NCI-H510A treated with DMSO at 0.1 percent for 48 hours (cell line): ENCODE measurements around the gene SPTLC3.
A peak's percentile ranks its signal among the peaks of the same experiment; 100 is the strongest.

Source experiments
- DNase-seq: peaks from one replicate; lab custom pipeline; 2025; lab: John Stamatoyannopoulos, UW

Gene SPTLC3

GRCh38 chr20:12984863-12985262 is 23.9 kb upstream of the SPTLC3 start:
- DNase-seq: no peak

DNA sequence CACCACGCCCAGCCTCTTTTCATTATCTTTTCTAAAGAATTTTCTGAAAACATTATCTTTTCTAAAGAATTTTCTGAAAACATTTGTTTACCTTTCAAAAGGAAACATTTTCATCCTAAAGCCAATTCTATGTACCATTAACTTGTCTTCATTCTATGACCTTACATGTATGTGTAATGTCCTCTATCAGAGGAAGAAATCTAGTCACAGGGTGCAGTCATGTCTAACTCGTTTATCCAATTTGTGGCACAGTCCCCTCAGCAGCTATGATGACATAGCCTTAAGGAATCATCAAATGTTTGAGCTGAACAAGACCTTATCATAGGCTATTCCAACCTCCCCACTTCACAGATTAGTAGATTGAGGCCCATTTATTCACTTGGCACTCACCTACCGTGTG is 21.5 kb upstream of the SPTLC3 start:
- DNase-seq: no peak

GRCh38 chr20:12989586-12990115 is 19.1 kb upstream of the SPTLC3 start:
- no peak for DNase-seq

GRCh38 chr20:12997128-12997655 is 11.6 kb upstream of the SPTLC3 start:
- no peak for DNase-seq

DNA sequence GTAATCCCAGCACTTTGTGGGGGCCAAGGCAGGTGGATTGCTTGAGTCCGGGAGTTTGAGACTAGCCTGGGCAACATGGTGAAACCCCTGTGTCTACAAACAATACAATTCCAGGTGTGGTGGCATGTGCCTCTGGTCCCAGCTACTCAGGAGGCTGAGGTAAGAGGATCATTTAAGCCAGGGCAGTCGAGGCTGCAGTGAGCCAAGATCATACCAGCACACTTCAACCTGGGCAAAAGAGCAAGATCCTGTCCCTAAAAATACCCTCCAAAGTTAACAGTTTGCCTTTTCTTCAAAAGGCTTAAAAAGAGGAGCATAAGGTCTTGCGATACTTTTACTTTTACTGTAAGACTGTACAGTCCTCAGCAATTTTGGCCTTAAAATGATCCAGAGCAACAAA is 10.7 kb upstream of the SPTLC3 start:
- no peak for DNase-seq

GRCh38 chr20:12999201-12999600 is 9.6 kb upstream of the SPTLC3 start:
- DNase-seq: no peak

- no peak for DNase-seq
Measured at GRCh38 chr20:13002251-13002650, 6.5 kb upstream of the SPTLC3 start.

DNA sequence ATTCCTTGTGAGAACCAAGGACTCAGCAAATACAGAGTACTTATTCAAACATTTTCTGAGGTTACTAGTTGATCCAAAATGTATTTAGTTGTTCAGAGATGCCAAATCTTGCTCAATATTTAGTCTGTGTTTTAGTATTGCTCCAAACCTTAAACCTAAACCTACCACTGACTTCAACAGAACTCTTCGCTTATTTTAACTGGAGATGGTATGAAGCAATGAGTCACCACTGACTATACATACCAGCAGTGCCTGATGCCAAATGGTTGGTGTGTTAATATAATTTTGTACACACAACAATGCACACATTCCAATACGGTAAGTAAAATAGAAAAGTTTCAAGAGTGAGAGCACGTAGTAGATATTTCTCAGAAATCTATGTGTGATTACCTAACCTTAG is 1.9 kb upstream of the SPTLC3 start:
- DNase-seq: no peak

DNA sequence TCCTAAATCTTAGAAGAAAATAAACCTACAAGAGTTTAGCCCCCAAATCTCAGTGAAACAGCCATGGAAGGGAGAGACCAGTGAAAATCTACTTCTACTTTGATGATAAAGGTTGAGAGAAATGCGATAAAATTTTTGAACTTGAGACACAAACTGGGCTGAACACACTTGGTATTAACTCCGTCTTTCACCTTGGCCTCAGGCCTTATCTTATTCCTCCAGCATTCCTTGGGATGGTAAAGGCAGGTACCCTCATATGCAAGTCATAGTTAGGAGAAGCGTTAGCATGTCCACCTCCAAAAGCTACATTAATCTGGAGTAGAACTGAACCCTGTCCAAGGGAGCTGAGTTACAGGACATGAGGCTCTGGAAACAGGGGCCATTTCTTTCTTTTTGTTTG is 1.2 kb upstream of the SPTLC3 start:
- DNase-seq: no peak

DNA sequence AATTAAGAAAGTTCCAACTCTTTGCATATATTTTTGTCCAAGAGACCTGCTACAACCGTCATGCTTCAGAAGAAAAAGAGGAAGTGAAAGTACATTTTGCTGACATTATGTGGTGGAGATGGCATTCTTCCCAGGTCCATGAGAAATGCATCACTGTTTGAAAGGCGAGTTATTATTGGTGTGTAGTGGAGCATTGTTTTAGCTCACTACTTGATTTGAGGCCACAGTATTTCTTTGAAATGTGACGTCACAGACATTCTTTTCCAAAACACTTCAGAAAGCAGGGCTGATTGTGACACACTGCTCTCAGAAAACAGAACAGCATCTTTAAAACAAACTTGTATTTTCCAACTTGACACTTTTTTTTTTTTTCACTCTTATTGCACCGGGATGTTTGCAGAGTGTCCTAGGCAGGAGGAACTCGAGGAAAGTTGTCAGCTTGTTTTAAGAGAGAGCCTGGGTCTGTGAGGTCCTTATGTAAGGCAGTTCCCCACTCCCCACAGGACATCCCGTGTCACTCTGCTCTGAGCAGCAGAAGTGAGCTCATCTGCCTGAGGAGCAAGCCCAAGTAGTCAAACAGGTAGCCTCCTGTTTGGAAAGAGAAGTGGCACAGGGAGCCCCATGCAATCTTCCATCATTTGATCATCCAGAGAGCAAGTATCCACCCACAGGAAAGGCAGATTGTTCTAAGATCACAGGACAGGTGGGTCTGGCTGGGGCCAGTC is 1.1 kb downstream of the SPTLC3 start:
- peak; percentile 27 for DNase-seq

- DNase-seq: no peak
Measured at GRCh38 chr20:13012886-13013285, 4.1 kb downstream of the SPTLC3 start.

- no peak for DNase-seq
Measured at GRCh38 chr20:13013411-13013810, 4.6 kb downstream of the SPTLC3 start.

DNA sequence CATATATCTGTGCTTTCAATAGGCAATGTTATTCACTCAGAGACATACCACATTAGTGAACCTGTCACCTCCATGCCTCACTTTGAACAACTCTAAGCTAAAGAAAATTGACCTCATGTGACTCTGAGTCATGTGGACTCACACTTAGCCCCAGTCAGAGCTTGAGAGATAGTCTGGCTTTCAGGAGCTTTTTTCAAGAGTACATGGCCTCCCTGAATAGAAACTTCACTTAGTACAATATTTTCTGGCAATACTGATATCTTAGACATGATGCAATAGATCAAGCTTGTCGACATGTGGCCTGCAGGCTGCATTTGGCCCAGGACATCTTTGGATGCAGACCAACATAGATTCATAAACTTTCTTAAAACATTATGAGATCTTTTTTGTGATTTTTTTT is 8.5 kb downstream of the SPTLC3 start:
- no peak for DNase-seq

DNA sequence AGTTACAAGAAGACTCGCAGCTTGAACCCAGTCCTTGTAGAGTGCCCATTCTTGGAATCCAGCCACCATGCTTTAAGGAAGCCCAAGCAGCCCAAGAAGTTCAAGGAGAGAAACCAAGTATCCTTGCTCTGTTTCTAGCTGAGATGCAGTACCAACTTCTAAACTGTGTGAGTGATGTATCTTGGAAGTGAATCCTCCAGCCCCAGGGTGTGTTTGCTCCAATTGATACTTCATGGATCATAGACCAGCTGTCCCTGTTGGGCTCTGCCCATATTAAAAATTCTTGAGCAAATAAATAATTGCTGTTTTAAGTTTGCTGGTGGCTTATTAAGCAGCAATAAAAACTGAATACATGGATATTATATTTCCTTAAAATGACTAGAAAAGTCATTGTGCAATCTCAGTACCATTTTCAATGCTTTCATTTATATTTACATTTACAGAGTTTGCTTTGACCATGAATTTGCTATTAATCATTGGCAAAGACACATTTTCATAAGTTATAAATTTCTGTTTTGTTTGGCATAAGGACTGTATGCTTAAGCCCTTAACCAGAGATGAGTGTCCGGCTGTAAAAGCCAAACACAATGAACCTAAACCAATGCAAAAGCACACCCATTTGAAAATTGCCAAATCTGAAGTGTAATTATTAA is 9.2 kb downstream of the SPTLC3 start:
- DNase-seq: no peak

- DNase-seq: no peak
Measured at GRCh38 chr20:13021205-13021970, 12.6 kb downstream of the SPTLC3 start.

- DNase-seq: no peak
Measured at GRCh38 chr20:13022401-13023155, 13.8 kb downstream of the SPTLC3 start.

GRCh38 chr20:13024596-13024995 is 15.8 kb downstream of the SPTLC3 start:
- DNase-seq: no peak

DNA sequence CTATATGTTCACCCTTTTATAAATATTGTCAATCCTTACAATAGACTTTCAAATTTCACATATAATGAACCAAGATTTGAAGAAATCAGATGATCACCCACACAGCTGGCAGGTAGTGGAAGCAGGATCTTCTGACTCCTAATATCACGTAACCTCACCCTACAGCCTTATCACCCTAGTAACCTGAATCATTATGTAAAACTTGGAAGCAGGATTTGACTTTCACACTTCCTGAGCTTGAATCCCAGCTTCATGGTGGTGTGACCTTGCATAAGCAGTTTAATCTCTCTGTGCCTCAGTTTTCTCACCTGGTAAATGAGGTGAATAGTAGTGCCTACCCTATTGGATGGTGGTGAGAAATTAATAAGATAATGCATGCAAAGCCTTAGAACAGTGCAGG is 16.4 kb downstream of the SPTLC3 start:
- no peak for DNase-seq

DNA sequence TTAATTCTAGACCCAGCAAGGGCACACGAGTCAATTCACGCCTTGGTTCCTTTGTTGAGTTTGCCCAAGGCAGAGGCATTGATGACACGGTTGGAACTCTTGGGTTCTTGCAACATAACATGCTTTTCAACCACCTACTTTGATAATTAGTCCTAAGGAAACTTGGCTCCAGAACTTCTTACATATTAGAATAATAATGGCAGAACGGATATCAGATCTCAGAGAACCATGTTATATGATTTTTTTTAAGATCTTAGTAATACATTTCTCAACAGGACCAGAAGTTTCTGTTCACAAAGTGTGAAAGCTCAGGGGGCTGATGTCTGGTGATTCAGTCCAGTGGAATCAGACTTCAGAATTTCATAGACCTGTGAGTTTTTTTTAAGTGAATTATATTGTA is 19.2 kb downstream of the SPTLC3 start:
- no peak for DNase-seq

DNA sequence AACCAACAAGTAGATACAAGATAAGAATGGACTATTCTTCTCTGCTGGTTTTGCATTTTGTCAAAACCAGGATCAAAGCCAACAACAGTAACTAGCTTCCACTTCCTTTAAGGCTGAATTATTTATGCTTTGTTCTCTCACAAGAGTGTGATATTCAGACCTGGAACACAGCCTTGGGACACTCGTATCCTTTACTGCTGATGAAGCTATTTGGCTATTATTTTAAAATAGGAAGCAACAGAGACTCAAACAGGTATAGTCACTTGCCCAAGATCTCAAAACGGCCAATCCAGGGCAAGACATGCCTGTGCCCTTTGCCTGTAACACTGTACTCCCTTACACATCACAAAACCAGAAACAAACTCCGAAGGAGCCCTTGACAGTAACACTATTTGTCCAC is 19.9 kb downstream of the SPTLC3 start:
- DNase-seq: no peak

DNA sequence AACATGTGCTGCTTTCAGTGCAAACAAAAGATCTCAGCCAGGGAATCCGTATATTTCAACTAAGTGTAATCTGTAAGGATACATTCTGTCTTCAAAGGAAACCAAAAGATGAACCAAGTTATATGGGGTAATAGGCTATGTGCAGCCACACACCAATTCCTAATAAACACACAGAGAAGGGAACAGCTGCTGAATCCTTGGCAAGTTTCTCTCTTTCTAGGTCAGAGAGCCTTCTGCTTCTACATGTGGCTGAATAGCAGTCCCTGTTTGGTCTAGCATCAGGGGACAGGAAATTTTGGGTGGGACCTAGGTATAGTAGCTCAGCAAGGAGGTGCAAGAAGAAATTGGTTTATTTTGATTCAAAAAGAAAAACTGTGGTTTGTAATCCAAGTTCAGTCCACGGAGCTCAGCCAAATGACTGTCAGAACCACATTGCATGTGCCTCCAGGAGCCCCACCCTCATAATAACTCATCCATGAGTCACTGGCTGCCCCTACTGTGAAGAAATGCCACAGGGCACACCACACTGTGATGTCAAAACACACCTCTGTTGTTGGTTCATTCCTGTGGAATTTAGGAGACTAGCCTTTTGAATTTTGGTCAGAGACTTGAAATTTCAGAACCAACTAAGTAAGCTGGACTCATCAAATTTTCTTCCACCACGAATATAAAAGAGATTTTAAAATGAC is 21.1 kb downstream of the SPTLC3 start:
- no peak for DNase-seq
